Dedifferentiated amniotic fluid mesenchymal stem cell (primary cell): ENCODE measurements around the gene SHH.

Source experiments
- DNase-seq: peaks from one replicate; pipeline ENCODE4 v3.0.0-alpha.2; 2016; ENCODE audit errors: extremely low spot score

Gene SHH

GRCh38 chr7:155806096-155806871 is 6.0 kb downstream of the SHH start:
- no peak for DNase-seq

GRCh38 chr7:155805826-155806095 is 6.5 kb downstream of the SHH start:
- no peak for DNase-seq

- DNase-seq = no peak
Measured at GRCh38 chr7:155804897-155805825, 7.1 kb downstream of the SHH start.

- DNase-seq = no peak
Measured at GRCh38 chr7:155804431-155804831, 7.8 kb downstream of the SHH start.

GRCh38 chr7:155803418-155804376 is 8.6 kb downstream of the SHH start:
- DNase-seq = no peak

GRCh38 chr7:155802906-155803417 is 9.3 kb downstream of the SHH start:
- no peak for DNase-seq

- no peak for DNase-seq
Measured at GRCh38 chr7:155802291-155802690, 10.0 kb downstream of the SHH start.

- DNase-seq = no peak
Measured at GRCh38 chr7:155800741-155801267, 11.5 kb downstream of the SHH start.

- DNase-seq = no peak
Measured at GRCh38 chr7:155800301-155800700, 12.0 kb downstream of the SHH start.

GRCh38 chr7:155799514-155799913 is 12.7 kb downstream of the SHH start:
- DNase-seq = no peak

GRCh38 chr7:155798673-155799439 is 13.4 kb downstream of the SHH start:
- no peak for DNase-seq

- no peak for DNase-seq
Measured at GRCh38 chr7:155797262-155798250, 14.7 kb downstream of the SHH start.

- no peak for DNase-seq
Measured at GRCh38 chr7:155796381-155797261, 15.6 kb downstream of the SHH start.

- no peak for DNase-seq
Measured at GRCh38 chr7:155795951-155796350, 16.3 kb downstream of the SHH start.

GRCh38 chr7:155795401-155795800 is 16.9 kb downstream of the SHH start:
- DNase-seq = no peak

GRCh38 chr7:155794196-155794595 is 18.1 kb downstream of the SHH start:
- no peak for DNase-seq

GRCh38 chr7:155793720-155794119 is 18.5 kb downstream of the SHH start:
- no peak for DNase-seq

- no peak for DNase-seq
Measured at GRCh38 chr7:155792999-155793560, 19.2 kb downstream of the SHH start.
